Right hindlimb (tissue), 1 donor: ENCODE results near the gene C1orf94.
"Not testable (repeated sequence)": the region's sequence is repeated elsewhere in the genome, so short reads cannot be mapped to it uniquely, and the experiment has no call there.

Experiments
- DNase-seq: peaks from one replicate; pipeline ENCODE4 v3.0.0-alpha.2; 2018

C1orf94 gene

DNA sequence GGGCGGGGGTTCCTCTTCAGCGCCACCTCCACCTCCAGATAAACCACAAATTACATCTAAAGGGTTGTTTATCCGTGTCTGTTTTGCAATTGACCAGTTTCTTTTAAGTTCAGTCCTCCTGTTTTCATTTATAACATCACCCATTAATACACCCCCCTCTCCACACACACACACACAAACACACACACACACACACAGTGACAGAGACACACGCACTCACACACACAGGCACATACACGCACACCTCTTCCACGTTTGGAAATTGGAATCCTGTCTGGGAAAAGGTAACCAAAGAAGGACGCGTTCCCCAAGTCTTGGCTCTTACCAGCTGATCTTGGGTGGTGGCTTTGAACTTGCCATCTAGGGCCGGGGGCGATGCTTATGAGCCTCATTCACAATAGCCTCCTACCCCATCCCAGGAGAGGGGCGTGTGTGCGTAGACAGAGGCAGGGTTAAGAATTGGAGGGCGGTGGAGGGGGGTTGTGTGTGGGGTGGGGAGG lies 11.2 kb upstream of the C1orf94 start:
- no peak for DNase-seq

DNA sequence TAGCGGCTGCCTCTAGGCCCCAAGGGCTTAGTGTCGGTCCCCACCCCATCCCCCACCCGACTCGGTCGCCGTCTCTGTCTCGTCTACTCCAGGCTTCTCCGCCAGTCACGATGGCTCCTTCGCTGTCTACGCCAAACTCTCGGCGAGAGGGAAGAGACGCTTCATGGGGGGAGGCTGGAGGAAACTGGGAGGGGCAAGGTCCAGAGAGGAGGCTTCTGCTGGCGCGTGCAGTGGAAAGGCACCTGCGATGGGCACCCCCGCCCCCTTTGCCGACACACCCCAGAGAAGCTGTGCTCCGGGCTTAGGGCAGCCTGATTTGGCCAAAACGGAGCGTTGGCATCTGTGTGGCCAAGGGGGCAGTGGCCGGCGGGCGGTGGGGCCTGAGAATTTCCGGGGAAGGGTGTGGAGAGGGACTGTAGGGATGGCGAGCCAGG lies 10.5 kb upstream of the C1orf94 start:
- DNase-seq: no peak

DNA sequence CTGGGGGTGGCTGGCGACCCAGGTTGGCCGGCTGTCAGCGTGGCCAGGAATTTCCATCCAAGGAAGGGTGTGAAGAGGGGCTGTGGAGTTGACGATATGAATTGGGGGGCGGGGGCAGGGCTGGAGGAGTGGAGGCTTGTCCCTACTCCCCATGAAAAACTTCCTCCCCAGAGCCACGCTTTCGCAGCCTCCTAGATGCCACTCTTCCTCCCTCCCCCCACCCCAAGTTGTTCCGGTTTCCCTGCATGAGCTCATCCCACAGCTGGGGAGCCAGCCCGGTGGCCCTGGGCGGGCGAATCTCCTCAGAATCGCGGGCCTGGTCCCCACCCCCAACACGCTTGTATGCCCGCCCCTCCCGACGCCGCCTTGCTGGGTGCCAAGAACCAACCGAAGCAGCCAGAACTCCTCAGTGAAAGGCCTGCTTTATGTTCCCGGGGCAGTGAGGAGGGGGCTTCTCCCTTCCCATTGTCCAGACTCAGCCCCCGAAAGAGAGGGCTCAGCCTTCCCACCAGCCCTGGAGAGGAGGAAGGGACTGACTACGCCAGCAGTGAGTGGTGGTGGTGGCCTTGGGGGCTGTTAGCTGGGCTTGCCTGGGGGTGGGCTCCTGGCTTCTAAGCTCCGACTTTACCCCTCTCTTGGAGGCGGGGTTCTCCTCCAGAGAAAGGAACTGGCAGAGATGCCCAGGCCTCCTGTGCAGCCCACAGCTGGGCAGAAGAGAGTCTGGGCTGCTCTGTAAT lies 9.9 kb upstream of the C1orf94 start:
- DNase-seq: no peak

DNA sequence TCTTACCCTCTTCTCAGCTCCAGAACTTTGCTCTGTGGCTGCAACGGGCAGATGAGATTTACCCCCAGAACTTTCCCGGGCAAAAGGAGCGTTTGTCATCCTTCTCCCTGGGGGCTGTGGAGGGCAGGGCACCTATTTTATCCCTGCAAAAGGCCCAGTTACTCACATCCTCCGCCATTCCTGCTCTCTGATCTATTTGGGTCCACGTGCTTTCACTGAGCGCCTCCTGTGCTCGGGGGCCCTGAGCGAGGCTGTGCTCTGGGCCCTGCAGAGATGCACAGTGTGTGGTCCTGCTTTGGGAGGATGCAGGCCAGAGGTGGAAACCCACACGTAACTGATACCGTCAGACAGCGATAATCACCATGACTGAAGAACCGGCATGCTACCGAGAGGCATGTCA lies 9.3 kb upstream of the C1orf94 start:
- no peak for DNase-seq

DNA sequence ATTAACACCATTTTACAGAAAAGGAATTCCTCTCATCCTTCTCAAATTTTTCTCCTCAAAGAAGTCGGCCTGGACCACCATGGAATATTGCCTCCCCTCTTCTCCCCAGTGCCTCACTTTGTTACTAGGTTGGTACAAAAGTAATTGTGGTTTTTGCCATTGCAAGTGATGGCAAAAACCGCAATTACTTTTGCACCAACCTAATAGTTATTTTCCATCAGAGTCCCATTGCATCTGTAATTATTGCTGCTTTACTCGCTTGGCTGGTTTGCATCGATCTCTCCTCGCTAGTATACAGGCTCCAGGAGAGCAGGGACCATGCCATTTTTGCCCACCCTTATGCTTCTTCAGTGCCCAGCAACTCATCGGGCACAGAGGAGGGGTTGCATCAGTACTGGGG lies 963 bp upstream of the C1orf94 start:
- no peak for DNase-seq

DNA sequence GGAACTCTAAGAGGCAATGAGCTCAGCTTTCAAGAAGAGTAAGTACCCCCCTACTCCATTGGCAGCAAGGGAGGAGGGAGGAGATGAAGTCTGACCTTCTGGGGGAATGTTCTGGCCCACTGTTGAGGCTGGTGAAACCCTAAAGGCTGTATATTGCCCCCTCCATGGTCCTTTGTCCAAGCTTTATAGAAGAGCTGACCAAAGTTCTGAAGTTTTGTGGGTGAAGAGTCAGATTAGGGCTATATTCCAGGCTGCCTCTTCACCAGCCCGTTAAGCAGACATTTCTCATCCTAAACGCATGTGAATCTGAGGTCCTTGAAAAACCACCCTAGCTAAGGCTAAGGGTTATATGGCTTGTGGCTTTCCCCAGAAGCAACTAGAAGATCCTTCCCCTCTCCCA lies 1.4 kb downstream of the C1orf94 start:
- no peak for DNase-seq

DNA sequence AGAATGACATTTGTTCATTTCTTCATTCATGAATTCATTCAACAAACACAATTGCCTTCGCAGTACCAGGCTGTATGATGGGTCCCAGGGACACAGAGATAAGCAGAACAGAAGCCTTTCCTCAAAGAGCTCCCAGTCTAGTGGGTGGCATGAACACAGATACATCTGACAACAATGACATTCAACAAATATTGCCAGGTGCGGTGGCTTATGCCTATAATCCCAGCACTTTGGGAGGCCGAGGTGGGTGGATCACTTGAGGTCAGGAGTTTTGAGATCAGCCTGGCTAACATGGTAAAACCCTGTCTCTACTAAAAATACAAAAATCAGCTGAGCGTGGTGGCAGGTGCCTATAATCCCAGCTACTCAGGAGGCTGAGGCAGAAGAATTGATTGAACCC lies 6.7 kb downstream of the C1orf94 start:
- DNase-seq: not testable (repeated sequence)

DNA sequence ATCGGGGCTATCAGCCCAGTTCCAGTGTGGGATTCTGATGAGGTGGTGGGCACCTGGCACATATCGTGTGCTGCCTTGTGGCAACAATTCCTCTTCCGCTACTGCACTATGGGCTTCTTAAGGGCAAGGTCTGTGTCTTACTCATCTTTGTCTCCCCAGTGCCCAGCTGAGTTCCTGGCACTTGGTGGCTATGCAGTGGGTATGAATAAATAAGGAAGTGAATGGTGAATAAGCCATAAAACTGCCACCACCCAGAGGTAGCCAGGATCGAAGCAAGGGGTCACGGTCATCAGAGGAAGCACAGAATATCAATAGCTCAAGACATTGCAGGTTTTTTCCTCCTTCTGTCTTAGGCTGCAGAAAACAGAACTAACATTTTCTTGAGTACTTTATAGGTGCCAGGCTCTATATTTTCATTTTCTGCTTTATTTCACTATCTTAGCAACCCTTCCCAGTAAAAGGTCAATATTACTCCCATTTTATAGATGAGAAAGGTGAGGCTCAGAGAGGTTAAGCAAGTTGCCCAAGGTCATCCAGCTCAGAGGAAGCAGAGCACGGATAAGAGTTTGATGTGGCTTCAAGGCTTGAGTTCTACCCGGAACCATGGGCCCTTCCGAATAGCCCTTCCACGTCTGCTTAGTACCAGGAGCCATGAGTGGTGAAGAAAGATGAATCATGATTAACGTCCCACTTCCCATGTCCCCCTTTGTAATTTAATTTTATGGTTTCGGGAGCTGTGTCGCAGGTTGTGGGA lies 10.2 kb downstream of the C1orf94 start:
- DNase-seq: no peak

DNA sequence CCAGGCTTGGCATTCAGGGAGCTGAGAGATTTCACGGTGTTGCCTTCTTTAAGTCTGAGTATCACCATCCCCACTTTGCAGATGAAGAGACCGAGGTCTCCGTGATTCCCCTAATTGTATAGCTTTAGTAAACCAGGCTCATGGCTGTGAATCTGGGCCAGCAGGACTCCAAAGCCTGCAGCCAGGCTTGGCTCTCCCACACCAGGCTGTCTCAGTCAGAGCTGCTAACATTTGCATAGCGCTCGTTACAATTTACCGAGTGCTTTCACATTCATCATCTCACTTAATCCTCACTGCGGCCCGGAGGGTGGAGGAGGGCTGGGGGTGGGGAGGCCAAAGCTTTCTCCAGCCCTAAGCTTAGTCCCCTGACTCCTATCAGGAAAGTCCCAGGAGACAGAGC lies 11.7 kb downstream of the C1orf94 start:
- DNase-seq: no peak

DNA sequence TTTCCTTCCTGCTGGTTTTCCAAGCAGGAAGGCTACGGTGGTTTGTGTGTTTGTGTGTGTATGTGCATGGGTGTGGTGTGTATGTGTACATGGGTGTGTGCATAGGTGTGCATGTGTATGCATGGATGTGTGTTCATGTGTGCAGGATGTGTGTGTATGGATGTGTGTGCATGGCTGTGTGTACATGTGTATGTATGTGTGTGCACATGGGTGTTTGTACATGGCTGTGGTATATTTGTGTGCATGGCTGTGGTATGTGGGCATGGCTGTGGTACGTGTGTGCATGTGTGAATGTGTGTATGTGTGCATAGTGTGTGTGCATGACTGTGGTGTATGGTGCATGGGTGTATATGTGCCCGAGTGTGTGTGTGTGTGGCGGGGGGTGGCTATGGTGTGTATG lies 12.3 kb downstream of the C1orf94 start:
- DNase-seq: no peak

DNA sequence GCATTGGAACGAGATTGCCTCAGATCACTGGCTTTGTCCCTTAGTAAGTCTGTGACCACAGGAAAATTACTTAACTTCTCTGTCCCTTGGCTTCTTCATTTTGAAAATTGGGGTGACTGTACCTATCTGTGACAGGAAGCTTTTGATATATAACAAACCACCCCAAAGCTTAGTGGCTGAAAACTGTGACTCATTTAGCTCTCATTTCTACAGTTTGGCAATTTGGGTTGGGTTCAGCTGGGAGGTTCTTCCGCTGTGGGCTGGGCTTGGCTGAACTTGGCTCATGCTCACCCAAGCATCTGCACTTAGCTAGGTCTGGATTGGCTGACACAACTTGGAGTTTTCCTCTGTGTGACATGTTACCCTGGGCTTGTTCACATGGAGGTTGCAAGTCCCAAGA lies 14.0 kb downstream of the C1orf94 start:
- DNase-seq: no peak

DNA sequence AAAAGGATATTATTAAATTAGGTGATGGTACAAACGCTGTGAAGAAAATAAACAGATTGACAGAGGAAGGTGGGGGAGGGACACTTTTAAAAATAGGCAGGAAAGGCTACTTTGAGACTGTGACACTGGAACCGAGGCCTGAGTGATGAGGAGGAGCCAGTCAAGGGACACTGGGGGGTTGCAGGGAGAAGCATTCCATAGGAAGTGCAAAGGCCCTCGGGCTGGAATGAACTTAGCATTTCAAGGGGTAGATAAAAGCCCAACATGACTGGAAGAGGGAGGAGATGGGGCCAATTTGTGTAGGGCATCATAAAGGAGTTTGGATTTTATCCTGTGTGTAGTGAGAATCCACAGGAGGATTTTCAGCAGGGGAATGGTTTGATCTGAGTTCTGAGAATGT lies 15.9 kb downstream of the C1orf94 start:
- no peak for DNase-seq

DNA sequence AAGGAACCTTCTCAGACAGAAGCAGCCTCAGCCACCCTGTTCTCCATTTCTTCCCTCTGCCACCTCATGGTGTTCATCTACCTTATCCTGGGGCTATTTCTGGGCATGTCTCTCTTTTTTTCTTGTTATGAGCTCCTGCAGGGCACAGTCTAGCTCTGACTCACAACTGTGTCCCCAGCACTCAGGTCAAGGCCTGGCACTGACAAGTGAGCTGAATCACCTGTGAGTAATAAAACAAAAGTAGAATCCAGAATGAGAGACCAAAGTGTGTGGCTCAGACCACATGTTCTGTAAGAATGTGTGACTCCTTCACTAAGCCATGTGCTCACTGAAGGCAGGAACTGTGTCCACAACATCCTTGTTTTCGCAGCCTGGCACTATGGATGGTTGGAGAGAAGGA lies 23.2 kb downstream of the C1orf94 start:
- no peak for DNase-seq

DNA sequence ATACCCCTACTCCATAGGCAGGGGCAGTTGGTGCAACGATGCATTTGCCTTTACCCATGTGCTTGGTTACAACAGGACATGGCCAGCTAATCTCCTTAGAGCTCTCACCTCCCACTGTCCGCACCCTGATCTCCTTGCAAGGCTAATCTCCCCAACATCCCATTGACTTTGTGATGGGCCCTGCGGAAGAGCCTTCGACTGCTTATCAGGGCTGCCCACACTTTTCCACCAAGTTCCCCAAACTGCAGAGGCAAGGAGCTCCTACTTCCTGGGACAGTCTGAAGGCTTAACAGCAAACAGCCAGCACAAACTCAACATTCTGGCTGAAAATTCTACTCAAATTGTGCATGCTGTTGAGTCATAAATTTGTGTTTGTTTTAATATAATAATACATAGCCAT lies 36.0 kb downstream of the C1orf94 start:
- no peak for DNase-seq

DNA sequence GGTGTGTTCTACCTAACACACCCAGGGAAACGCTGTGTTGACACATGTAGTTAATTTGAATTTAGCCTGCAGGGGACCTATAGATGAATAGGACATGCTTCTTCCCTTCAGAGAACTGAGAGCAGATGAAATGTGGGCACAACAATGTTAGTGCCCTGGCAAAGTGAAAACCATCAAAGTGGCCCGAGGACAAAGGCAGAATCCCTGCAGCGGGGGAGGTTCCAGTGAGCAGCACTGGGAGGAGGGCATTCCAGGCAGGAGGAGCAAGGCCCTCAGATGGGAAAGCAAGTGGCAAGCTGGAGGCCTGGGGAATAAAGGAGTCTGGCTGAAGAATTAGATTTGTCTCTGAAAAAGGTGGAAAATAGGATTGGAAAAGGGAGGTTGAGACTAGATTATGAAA lies 37.2 kb downstream of the C1orf94 start:
- no peak for DNase-seq

DNA sequence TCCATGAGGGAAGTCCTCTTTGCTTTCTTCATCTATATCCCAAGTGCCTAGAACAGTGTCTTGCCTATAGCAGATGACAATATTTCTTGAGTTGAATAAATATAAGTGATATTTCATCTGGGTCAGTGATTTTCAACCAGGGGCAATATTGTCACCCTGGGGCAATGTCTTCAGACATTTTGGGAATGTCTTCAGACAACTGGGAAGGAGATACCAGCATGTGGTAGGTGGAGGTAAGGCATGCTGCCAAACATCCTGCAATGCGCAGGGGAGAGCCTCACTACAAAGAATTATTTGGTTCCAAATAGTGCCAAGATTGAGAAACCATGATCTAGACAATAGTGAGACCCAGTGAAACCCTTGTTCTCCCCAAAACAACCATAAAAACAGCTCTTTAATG lies 54.7 kb downstream of the C1orf94 start:
- DNase-seq: no peak

DNA sequence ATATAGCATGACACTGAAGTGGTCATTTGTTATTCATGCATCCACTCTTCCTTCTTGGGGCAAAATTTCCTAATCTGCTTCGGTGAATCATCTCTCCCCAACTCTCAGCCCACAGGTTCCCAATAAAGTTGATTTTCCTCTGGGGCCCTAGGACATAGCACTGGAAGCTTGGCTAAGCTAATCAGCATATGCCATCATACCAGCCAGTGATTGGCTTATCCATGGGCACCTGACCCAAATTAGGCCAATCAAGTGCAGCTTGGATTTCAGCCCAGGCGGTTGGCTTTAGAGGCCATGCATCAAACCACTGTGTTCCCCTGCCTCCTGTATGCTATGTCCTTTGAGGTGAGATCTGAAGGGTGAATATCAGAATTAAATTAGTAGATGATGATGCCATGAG lies 58.9 kb downstream of the C1orf94 start:
- no peak for DNase-seq

DNA sequence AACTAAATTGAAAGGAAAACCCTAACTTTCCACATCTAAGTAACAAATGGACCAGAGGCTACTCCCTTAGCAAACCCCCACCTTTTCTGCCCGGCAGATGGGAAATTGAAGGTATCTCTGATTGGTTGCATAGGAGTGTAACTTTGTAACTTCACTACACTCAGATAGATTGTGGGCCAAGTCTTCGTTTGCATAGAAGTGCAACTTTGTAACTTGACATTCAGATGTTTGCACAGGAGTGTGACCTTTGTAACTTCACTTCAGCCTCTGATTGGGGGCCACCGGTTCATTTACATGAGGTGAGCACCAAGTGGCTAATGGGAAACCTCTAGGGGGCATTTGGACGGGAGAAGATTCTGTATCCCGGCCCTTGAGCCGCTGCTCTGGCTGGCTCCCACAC lies 59.4 kb downstream of the C1orf94 start:
- DNase-seq: no peak

DNA sequence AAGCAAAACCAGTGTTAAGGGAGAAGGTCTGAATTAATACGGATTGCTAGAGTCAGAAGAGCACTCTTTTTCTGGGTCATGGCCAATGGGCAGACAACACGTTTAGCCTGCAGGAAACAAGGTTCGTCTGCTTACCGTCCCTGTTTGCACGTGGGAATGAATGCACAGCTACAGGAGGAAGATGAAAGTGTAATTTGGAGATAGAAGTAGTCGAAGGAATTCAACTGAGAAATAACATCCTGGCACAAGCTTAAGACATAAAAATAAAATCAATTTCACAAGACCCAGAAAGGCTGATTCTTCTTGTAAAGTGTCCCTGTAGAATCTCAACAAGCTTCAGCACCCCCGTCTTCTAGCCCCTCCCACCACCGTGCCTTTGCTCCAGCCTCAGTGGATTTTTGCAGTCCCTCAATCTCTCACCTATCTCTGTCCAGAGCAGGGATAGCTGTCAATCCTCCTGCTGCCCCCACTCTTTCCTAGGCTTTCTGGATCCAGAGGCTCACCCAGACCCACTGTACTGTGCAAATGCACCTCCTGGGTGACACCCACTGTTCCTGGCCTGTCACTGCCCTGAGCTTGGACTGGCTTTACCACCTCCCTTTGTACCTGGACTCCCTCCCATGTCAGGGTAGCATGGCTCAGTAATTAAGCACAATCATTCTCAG lies 60.6 kb downstream of the C1orf94 start:
- no peak for DNase-seq

DNA sequence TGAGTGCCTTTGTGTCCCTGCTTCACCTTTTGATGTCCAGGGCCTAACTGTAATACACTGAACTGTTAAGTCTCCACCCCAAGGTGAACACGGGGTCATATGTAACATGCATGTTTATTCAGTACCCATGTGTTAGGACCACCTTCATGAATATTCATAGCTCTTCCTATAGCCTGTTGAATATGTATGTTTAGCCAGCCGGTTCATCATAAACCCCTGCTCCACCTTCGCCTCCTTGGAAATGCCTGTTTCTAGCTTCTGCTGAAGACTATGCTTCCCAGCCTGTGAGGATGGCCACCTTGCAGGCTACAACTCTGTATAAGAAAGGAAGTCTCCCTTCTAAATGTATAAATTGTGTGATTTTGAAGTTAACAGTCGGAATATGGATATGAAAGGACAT lies 69.3 kb downstream of the C1orf94 start:
- no peak for DNase-seq

DNA sequence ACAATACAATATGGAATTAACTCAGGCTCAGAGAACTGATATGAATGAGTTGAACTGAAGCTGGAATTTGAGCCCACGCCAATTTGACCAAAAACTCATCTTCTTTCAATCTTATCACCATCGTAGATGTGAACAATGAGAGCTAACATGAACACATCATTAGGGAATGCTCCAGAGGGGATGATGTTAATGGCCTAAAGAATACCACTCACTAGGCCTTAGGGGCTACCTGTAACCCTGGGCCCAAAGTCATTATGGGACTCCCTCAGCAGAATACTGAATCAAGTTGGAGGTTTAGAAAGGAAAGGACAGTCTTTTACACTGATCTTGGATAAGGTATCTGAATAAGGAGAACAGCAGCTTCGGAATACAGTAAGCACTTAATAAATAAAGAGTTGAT lies 73.6 kb downstream of the C1orf94 start:
- no peak for DNase-seq

DNA sequence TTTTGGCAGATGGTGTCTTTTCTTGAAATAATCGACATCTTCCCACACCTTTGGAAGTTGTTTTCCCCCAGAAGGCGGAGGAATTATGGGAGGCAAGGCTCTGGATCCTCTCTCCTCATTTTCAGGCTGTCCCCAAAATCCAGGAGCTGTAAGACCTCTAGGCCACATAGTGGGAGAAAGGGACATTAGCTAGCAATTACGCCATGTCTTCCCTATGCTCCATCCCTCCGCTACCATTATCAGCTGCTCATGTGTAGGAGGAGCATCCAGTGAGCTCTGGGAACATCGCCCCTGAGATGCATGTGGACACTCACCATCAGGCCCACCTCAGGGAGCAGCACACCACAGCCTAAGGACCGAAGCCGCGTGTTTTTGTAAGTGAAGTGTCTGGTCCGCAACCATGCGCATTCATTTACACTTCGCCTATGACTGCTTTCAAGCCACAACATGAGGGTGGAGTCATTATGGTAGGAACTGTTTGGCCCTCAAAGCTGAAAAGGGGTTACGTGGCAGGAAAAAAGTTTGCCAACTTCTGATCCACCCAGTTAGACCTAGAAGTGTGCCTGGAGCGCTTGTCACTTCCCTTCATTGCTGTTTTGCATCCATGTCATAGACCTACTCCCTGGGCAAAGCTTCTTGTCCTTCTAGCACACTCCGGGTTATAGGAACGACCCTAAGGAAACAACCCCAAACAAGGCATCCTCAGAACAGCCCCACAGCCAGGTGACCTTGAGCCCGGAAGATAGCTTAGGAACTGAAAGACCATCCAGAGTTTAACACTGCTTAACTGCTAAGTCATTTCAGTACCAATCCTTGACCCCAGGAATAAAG lies 85.5 kb downstream of the C1orf94 start:
- no peak for DNase-seq

DNA sequence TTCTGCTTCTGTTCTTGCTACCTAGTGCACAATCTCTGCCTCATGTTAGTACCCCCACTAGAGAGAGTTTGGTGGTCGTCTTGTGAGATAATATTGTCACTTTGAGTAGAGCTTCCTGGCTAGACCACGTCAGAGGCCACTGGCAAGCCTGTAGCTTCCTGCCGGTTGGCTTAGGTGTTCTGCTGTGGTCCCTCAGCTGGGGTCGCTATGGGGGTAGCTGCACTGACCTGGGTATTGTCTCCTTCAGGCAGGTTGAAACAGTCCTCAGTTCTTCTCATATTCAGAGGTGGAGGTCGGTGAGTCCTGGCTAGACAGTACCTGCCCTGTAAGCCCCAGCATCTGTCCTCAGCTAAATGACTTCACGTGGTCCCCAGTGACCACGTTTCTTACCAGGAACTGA lies 86.2 kb downstream of the C1orf94 start:
- DNase-seq: no peak
